Nephron (organoid): ENCODE data around the gene PMPCA.

Experiments used
- H3K27ac Mint-ChIP-seq, 3 experiments: 2 replicates each; pipeline ENCODE4 v1.8.0; 2020; ENCODE audit warnings: mixed read lengths in 3 of 3, mild to moderate bottlenecking in 2 of 3, moderate library complexity in 1 of 3
- H3K27me3 Mint-ChIP-seq: 2 replicates; pipeline ENCODE4 v1.8.0; 2021; ENCODE audit warnings: low read depth, mild to moderate bottlenecking, moderate library complexity, mixed read lengths
- H3K36me3 Mint-ChIP-seq: 2 replicates; pipeline ENCODE4 v1.8.0; 2020; ENCODE audit warnings: low read depth, mixed read lengths
- H3K4me1 Mint-ChIP-seq: 2 replicates; pipeline ENCODE4 v1.8.0; 2020; ENCODE audit warnings: mixed read lengths
- H3K4me3 Mint-ChIP-seq, 3 experiments: 2 replicates each; pipeline ENCODE4 v1.8.0; 2020; ENCODE audit warnings: mild to moderate bottlenecking in 3 of 3, mixed read lengths in 3 of 3, moderate library complexity in 2 of 3
- H3K9me3 Mint-ChIP-seq: 2 replicates; pipeline ENCODE4 v1.8.0; 2020; ENCODE audit warnings: mixed read lengths
- TF ChIP-seq, protein P1 (sequence below), 3 experiments: fragments of 200-600 bp; sonication (generic); IDR thresholded peaks; one replicate each; pipeline ENCODE4 v1.5.0; 2021; ENCODE audit warnings: antibody characterized with exemption in 3 of 3; ENCODE audit not compliant: unreplicated experiment in 3 of 3

Gene PMPCA

DNA sequence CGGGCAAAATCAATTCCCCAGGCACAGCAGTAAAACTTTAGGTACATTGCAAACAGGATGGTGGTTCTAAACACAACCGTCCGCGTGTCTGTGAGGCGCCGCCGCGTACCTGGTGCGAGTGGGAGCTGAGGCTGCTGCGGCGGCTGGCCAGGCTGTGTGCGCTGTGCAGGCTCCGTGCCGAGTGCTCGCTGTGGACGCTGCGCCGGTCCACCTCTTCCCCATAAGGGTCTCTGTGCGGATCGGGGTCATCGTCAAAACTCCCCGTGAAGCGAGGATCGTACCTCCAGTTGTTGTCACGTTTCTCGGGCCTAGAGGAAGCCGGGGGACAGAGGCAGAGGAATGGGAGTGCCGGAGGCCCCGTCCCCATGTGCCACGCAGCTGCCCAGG is 55.7 kb downstream of the PMPCA start:
- Mint-ChIP-seq H3K27ac (no peak overlapping the region), H3K27me3 (no peaks in the 10 kb centered on the region), H3K4me1 (no peaks in the 10 kb centered on the region), H3K9me3 (no peaks in the 10 kb centered on the region), H3K4me3 (no peak overlapping the region), H3K36me3 (peaks cover 58% of the 10 kb centered on the region)
- TF ChIP-seq, protein P1, sequence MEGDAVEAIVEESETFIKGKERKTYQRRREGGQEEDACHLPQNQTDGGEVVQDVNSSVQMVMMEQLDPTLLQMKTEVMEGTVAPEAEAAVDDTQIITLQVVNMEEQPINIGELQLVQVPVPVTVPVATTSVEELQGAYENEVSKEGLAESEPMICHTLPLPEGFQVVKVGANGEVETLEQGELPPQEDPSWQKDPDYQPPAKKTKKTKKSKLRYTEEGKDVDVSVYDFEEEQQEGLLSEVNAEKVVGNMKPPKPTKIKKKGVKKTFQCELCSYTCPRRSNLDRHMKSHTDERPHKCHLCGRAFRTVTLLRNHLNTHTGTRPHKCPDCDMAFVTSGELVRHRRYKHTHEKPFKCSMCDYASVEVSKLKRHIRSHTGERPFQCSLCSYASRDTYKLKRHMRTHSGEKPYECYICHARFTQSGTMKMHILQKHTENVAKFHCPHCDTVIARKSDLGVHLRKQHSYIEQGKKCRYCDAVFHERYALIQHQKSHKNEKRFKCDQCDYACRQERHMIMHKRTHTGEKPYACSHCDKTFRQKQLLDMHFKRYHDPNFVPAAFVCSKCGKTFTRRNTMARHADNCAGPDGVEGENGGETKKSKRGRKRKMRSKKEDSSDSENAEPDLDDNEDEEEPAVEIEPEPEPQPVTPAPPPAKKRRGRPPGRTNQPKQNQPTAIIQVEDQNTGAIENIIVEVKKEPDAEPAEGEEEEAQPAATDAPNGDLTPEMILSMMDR (IDR thresholded peaks at IDR 0.05; ENCODE audit: unreplicated experiment in 3 of 3): no peak

DNA sequence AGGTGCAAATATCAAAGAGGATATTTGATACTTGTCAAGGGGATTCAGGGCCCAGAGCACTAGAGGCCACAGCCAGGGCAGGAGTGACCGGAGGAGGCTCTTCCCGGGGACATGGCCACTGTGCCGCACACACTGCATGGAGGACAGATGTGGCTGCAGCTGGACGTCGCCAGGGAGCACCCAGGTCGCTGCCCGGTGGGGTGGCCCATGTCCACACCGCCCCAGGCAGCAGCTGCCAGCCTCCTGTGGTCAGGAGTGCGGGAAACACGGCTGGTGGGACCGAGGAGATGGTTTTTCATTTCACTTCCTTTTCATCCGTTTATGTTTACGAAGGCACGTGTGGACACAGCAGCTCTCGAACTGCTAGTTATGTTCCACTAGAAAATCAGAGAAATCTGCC is 57.3 kb downstream of the PMPCA start:
- no peak overlapping the region for H3K27ac Mint-ChIP-seq
- H3K4me1 Mint-ChIP-seq: no peaks in the 10 kb centered on the region
- no peak overlapping the region for H3K4me3 Mint-ChIP-seq
- peaks cover 52% of the 10 kb centered on the region for H3K36me3 Mint-ChIP-seq
- TF ChIP-seq, protein P1 (IDR thresholded peaks at IDR 0.05; ENCODE audit: unreplicated experiment in 3 of 3): no peak
- H3K9me3 Mint-ChIP-seq: no peaks in the 10 kb centered on the region
- no peaks in the 10 kb centered on the region for H3K27me3 Mint-ChIP-seq

DNA sequence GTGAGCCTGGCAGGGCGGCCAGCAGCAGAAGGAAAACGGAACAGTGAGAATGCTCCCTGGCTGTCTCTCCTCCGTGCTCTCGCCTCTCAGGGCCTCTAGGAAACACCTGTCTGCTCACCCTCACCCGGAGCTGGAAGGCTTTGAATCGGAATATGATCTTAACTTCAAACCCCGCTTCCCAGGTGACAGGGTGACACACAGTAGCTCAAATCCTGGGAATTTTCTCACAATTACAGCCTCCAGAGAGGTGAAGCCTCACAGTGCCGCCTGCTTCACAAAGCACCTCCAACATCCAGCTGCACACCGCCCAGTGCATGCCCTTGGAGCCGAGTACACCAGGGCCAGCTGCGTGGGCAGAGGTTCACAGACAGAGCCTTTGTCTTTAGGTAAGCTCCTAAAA is 59.9 kb downstream of the PMPCA start:
- H3K4me3 Mint-ChIP-seq: no peak overlapping the region
- TF ChIP-seq, protein P1 (IDR thresholded peaks at IDR 0.05; ENCODE audit: unreplicated experiment in 3 of 3): no peak
- peaks cover 41% of the 10 kb centered on the region for H3K36me3 Mint-ChIP-seq
- H3K9me3 Mint-ChIP-seq: no peaks in the 10 kb centered on the region
- no peaks in the 10 kb centered on the region for H3K27me3 Mint-ChIP-seq
- peak overlapping the region in 2 of 3 experiments; percentile 59 to 89 for H3K27ac Mint-ChIP-seq
- H3K4me1 Mint-ChIP-seq: no peaks in the 10 kb centered on the region

DNA sequence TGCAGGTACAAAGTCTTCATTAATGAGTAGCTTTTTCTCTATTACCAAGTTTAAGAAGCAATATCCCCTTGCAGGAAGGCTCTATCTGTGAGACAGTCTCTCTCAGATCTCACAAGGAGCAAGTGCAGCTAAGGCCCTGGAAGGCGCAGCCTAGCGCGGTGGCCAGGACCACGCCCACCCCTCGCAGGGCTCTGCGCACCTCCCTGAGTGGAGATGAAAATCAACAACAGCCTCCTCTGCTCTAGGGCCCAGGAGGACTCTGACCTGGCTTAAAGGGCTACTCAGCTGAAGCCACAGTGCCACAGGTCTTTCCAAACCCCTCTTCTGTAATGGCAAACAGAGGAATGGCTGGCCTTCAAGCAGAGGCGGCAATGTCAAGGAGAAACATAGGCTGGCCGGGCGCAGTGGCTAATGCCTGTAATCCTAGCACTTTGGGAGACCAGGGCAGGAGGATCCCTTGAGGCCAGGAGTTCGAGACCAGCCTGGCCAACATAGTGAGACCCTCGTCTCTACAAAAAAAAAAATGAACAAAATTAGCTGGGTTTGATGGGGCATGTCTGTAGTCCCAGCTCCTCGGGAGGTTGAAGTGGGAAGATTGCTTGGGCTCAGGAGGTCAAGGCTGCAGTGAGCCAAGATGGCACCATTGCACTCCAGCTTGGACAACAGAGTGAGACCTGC is 60.5 kb downstream of the PMPCA start:
- TF ChIP-seq, protein P1 (IDR thresholded peaks at IDR 0.05; ENCODE audit: unreplicated experiment in 3 of 3): no peak
- Mint-ChIP-seq H3K9me3 (no peaks in the 10 kb centered on the region), H3K27me3 (no peaks in the 10 kb centered on the region), H3K36me3 (peaks cover 42% of the 10 kb centered on the region), H3K4me3 (no peak overlapping the region), H3K27ac (peak overlapping the region in 2 of 3 experiments; percentile 59 to 89), H3K4me1 (no peaks in the 10 kb centered on the region)

DNA sequence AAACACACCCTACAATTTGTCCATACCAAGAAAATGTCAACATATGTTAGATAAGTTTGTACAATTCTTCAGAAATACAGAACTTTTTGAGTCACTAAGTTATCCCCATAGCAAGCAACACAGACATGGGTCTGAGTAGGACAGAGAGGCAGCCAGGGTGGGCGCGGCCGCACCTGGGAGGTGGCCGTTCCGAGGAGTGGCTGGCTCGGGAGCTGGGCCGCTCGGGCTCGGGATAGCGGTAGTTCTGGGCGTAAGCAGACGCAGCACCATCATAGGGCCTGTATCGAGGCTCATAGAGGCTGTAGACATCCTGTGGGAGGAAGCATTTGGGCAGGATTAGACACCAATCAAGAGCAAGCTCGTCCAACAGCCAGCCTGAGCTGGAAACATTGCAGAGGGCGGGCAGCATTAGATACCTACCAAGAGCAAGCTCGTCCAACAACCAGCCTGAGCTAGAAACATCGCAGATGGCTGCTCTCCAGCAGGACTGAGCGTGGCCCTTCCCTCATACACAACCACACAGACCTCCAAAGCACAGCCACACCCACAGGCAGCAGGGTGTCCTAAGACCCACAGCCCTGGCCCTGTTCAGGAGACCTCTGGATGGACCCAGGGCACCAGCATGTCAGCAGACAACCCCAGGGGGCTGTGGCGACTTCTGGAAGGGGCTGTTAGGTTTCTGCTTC is 61.5 kb downstream of the PMPCA start:
- TF ChIP-seq, protein P1 (IDR thresholded peaks at IDR 0.05; ENCODE audit: unreplicated experiment in 3 of 3): no peak
- Mint-ChIP-seq H3K4me1 (no peaks in the 10 kb centered on the region), H3K4me3 (no peak overlapping the region), H3K27me3 (no peaks in the 10 kb centered on the region), H3K27ac (no peak overlapping the region), H3K9me3 (no peaks in the 10 kb centered on the region), H3K36me3 (peaks cover 33% of the 10 kb centered on the region)
